Putamen (tissue), 1 donor: Measurements from ENCODE around the gene SLC37A3.
"Not testable (repeated sequence)": the region's sequence is repeated elsewhere in the genome, so short reads cannot be mapped to it uniquely, and the experiment has no call there.

Experiments
- DNase-seq: peaks from one replicate; pipeline ENCODE4 v3.0.0-alpha.2; 2016; ENCODE audit warnings: low spot score

SLC37A3 gene

GRCh38 chr7:140314573-140315480, 83.5 kb downstream of the SLC37A3 start:
- DNase-seq: no peak

GRCh38 chr7:140312141-140312846, 86.0 kb downstream of the SLC37A3 start:
- DNase-seq: no peak

- not testable (repeated sequence) for DNase-seq
Observed at GRCh38 chr7:140311128-140311527, 87.2 kb downstream of the SLC37A3 start.

- DNase-seq: no peak
Observed at GRCh38 chr7:140310337-140311002, 87.9 kb downstream of the SLC37A3 start.

GRCh38 chr7:140308060-140308459, 90.3 kb downstream of the SLC37A3 start:
- DNase-seq: no peak

- DNase-seq: no peak
Observed at GRCh38 chr7:140304191-140304799, 94.0 kb downstream of the SLC37A3 start.

- DNase-seq: no peak
Observed at GRCh38 chr7:140300243-140301136, 97.8 kb downstream of the SLC37A3 start.

GRCh38 chr7:140298213-140298612, 100.1 kb downstream of the SLC37A3 start:
- no peak for DNase-seq

GRCh38 chr7:140297192-140297591, 101.1 kb downstream of the SLC37A3 start:
- DNase-seq: no peak

- no peak for DNase-seq
Observed at GRCh38 chr7:140295224-140295738, 103.0 kb downstream of the SLC37A3 start.

- no peak for DNase-seq
Observed at GRCh38 chr7:140294454-140294853, 103.9 kb downstream of the SLC37A3 start.

GRCh38 chr7:140292438-140292837, 105.9 kb downstream of the SLC37A3 start:
- no peak for DNase-seq

- no peak for DNase-seq
Observed at GRCh38 chr7:140289804-140290203, 108.5 kb downstream of the SLC37A3 start.

GRCh38 chr7:140287988-140288387, 110.3 kb downstream of the SLC37A3 start:
- DNase-seq: no peak

- DNase-seq: no peak
Observed at GRCh38 chr7:140285938-140286337, 112.4 kb downstream of the SLC37A3 start.

GRCh38 chr7:140284062-140284461, 114.3 kb downstream of the SLC37A3 start:
- no peak for DNase-seq
